ENCODE measurements around the gene STH.

The STH gene

DNA sequence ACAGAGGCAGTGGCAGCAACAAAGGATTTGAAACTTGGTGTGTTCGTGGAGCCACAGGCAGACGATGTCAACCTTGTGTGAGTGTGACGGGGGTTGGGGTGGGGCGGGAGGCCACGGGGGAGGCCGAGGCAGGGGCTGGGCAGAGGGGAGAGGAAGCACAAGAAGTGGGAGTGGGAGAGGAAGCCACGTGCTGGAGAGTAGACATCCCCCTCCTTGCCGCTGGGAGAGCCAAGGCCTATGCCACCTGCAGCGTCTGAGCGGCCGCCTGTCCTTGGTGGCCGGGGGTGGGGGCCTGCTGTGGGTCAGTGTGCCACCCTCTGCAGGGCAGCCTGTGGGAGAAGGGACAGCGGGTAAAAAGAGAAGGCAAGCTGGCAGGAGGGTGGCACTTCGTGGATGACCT lies 25.5 kb downstream of the STH start:
- TF ChIP-seq EZH2phosphoT487 (IDR thresholded peaks at IDR 0.05; ENCODE audit: low read length): no peak
- TF ChIP-seq EZH2 (optimal IDR thresholded peaks at IDR 0.05; ENCODE audit: low read depth, low read length): no peak
- TF ChIP-seq, protein P1, sequence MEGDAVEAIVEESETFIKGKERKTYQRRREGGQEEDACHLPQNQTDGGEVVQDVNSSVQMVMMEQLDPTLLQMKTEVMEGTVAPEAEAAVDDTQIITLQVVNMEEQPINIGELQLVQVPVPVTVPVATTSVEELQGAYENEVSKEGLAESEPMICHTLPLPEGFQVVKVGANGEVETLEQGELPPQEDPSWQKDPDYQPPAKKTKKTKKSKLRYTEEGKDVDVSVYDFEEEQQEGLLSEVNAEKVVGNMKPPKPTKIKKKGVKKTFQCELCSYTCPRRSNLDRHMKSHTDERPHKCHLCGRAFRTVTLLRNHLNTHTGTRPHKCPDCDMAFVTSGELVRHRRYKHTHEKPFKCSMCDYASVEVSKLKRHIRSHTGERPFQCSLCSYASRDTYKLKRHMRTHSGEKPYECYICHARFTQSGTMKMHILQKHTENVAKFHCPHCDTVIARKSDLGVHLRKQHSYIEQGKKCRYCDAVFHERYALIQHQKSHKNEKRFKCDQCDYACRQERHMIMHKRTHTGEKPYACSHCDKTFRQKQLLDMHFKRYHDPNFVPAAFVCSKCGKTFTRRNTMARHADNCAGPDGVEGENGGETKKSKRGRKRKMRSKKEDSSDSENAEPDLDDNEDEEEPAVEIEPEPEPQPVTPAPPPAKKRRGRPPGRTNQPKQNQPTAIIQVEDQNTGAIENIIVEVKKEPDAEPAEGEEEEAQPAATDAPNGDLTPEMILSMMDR (IDR thresholded peaks at IDR 0.05; ENCODE audit: low read length): no peak
- H3K9me3 ChIP-seq (replicated peaks; ENCODE audit: insufficient read depth, low read length): no peaks in the 10 kb centered on the region
- no peaks in the 10 kb centered on the region for H3K9me2 ChIP-seq (replicated peaks; ENCODE audit: insufficient read depth, low read length)
- no peak overlapping the region for H3K4me2 ChIP-seq (ENCODE audit: low read depth, low read length)
- no peak overlapping the region for H3K27ac ChIP-seq (ENCODE audit: low read length)
- H3K27me3 ChIP-seq (replicated peaks; ENCODE audit: insufficient read depth, low read length): no peaks in the 10 kb centered on the region
- no peak overlapping the region for H3K4me3 ChIP-seq (ENCODE audit: low read length)
- no peak overlapping the region for H2AFZ ChIP-seq (ENCODE audit: low read length)
- no peaks in the 10 kb centered on the region for H3K36me3 ChIP-seq (replicated peaks; ENCODE audit: insufficient read depth, low read length)
- no peaks in the 10 kb centered on the region for H3K4me1 ChIP-seq (ENCODE audit: low read length)
- no peaks in the 10 kb centered on the region for H4K20me1 ChIP-seq (ENCODE audit: insufficient read depth, low read length)
- no peak for DNase-seq
- no peak overlapping the region for H3K9ac ChIP-seq (ENCODE audit: low read length)
- H3K79me2 ChIP-seq (ENCODE audit: low read length): no peaks in the 10 kb centered on the region
- H3F3A ChIP-seq (ENCODE audit: insufficient read depth, low read length): no peaks in the 10 kb centered on the region

DNA sequence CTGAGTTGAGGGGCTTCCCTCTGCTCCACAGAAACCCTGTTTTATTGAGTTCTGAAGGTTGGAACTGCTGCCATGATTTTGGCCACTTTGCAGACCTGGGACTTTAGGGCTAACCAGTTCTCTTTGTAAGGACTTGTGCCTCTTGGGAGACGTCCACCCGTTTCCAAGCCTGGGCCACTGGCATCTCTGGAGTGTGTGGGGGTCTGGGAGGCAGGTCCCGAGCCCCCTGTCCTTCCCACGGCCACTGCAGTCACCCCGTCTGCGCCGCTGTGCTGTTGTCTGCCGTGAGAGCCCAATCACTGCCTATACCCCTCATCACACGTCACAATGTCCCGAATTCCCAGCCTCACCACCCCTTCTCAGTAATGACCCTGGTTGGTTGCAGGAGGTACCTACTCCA lies 26.0 kb downstream of the STH start:
- no peak overlapping the region for H3K9ac ChIP-seq (ENCODE audit: low read length)
- no peaks in the 10 kb centered on the region for H3K27me3 ChIP-seq (replicated peaks; ENCODE audit: insufficient read depth, low read length)
- TF ChIP-seq EZH2phosphoT487 (IDR thresholded peaks at IDR 0.05; ENCODE audit: low read length) (no peak), EZH2 (optimal IDR thresholded peaks at IDR 0.05; ENCODE audit: low read depth, low read length) (no peak)
- TF ChIP-seq, protein P1 (IDR thresholded peaks at IDR 0.05; ENCODE audit: low read length): no peak
- no peaks in the 10 kb centered on the region for H3K9me2 ChIP-seq (replicated peaks; ENCODE audit: insufficient read depth, low read length)
- DNase-seq: no peak
- H3F3A ChIP-seq (ENCODE audit: insufficient read depth, low read length): no peaks in the 10 kb centered on the region
- H3K4me1 ChIP-seq (ENCODE audit: low read length): no peaks in the 10 kb centered on the region
- no peaks in the 10 kb centered on the region for H4K20me1 ChIP-seq (ENCODE audit: insufficient read depth, low read length)
- no peak overlapping the region for H3K4me3 ChIP-seq (ENCODE audit: low read length)
- H3K9me3 ChIP-seq (replicated peaks; ENCODE audit: insufficient read depth, low read length): no peaks in the 10 kb centered on the region
- no peaks in the 10 kb centered on the region for H3K36me3 ChIP-seq (replicated peaks; ENCODE audit: insufficient read depth, low read length)
- H3K79me2 ChIP-seq (ENCODE audit: low read length): no peaks in the 10 kb centered on the region
- H3K27ac ChIP-seq (ENCODE audit: low read length): no peak overlapping the region
- H3K4me2 ChIP-seq (ENCODE audit: low read depth, low read length): no peak overlapping the region
- H2AFZ ChIP-seq (ENCODE audit: low read length): no peak overlapping the region

DNA sequence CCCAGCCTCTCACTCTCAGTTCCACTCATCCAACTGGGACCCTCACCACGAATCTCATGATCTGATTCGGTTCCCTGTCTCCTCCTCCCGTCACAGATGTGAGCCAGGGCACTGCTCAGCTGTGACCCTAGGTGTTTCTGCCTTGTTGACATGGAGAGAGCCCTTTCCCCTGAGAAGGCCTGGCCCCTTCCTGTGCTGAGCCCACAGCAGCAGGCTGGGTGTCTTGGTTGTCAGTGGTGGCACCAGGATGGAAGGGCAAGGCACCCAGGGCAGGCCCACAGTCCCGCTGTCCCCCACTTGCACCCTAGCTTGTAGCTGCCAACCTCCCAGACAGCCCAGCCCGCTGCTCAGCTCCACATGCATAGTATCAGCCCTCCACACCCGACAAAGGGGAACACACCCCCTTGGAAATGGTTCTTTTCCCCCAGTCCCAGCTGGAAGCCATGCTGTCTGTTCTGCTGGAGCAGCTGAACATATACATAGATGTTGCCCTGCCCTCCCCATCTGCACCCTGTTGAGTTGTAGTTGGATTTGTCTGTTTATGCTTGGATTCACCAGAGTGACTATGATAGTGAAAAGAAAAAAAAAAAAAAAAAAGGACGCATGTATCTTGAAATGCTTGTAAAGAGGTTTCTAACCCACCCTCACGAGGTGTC lies 26.6 kb downstream of the STH start:
- Histone ChIP-seq H3F3A (ENCODE audit: insufficient read depth, low read length) (no peaks in the 10 kb centered on the region), H3K27ac (ENCODE audit: low read length) (no peak overlapping the region), H3K36me3 (replicated peaks; ENCODE audit: insufficient read depth, low read length) (no peaks in the 10 kb centered on the region), H2AFZ (ENCODE audit: low read length) (no peak overlapping the region), H4K20me1 (ENCODE audit: insufficient read depth, low read length) (no peaks in the 10 kb centered on the region), H3K9ac (ENCODE audit: low read length) (no peak overlapping the region), H3K27me3 (replicated peaks; ENCODE audit: insufficient read depth, low read length) (no peaks in the 10 kb centered on the region), H3K79me2 (ENCODE audit: low read length) (no peaks in the 10 kb centered on the region), H3K9me3 (replicated peaks; ENCODE audit: insufficient read depth, low read length) (no peaks in the 10 kb centered on the region), H3K4me3 (ENCODE audit: low read length) (no peak overlapping the region), H3K4me2 (ENCODE audit: low read depth, low read length) (no peak overlapping the region), H3K9me2 (replicated peaks; ENCODE audit: insufficient read depth, low read length) (no peaks in the 10 kb centered on the region), H3K4me1 (ENCODE audit: low read length) (no peaks in the 10 kb centered on the region)
- TF ChIP-seq, protein P1 (IDR thresholded peaks at IDR 0.05; ENCODE audit: low read length): no peak
- TF ChIP-seq EZH2phosphoT487 (IDR thresholded peaks at IDR 0.05; ENCODE audit: low read length) (no peak), EZH2 (optimal IDR thresholded peaks at IDR 0.05; ENCODE audit: low read depth, low read length) (no peak)
- no peak for DNase-seq
